Neural cell (in vitro differentiated cells): ENCODE measurements around the gene PLCXD3.

ENCODE experiments used
- CTCF ChIP-seq: fragments of 450-650 bp; IDR thresholded peaks from 2 replicates; pipeline ENCODE4 v1.5.1; 2014; ENCODE audit warnings: antibody characterized with exemption, mild to moderate bottlenecking, moderate library complexity; ENCODE audit not compliant: poor library complexity, severe bottlenecking
- EP300 ChIP-seq: fragments of 450-650 bp; conservative IDR thresholded peaks from 2 replicates; pipeline ENCODE4 v1.6.1; 2014; ENCODE audit warnings: antibody characterized with exemption, mild to moderate bottlenecking, moderate library complexity; ENCODE audit not compliant: poor library complexity, severe bottlenecking
- EZH2 ChIP-seq: fragments of 200-600, 300-800 bp; shearing (Covaris generic), sonication (generic); IDR thresholded peaks from 2 replicates; pipeline ENCODE4 v1.6.1; 2014; ENCODE audit warnings: antibody characterized with exemption, low read length, borderline replicate concordance, mild to moderate bottlenecking; ENCODE audit not compliant: insufficient read depth, poor library complexity, severe bottlenecking
- POLR2AphosphoS5 ChIP-seq: IDR thresholded peaks from 2 replicates; pipeline ENCODE4 v1.6.1; 2012
- TAF1 ChIP-seq: IDR thresholded peaks from 2 replicates; pipeline ENCODE4 v1.6.1; 2012; ENCODE audit warnings: low read depth

- TF ChIP-seq EP300 (no peak), CTCF (no peak), POLR2AphosphoS5 (no peak), TAF1 (no peak), EZH2 (no peak)
Observed at GRCh38 chr5:41334221-41334620, 176.2 kb downstream of the PLCXD3 start.
